ENCODE results near the gene UBTD1.
"Not testable (repeated sequence)": the region's sequence is repeated elsewhere in the genome, so short reads cannot be mapped to it uniquely, and the experiment has no call there.

UBTD1 gene

GRCh38 chr10:97517096-97517750 is 18.5 kb downstream of the UBTD1 start:
- DNase-seq = no peak

- no peak for DNase-seq
Measured at GRCh38 chr10:97517778-97518300, 19.1 kb downstream of the UBTD1 start.

- DNase-seq = peak; percentile 44
Measured at GRCh38 chr10:97518301-97519043, 19.7 kb downstream of the UBTD1 start.

GRCh38 chr10:97519342-97519741 is 20.6 kb downstream of the UBTD1 start:
- no peak for DNase-seq

GRCh38 chr10:97520520-97520919 is 21.8 kb downstream of the UBTD1 start:
- no peak for DNase-seq

GRCh38 chr10:97520978-97521761 is 22.4 kb downstream of the UBTD1 start:
- no peak for DNase-seq

- DNase-seq = no peak
Measured at GRCh38 chr10:97522071-97522470, 23.3 kb downstream of the UBTD1 start.

- no peak for DNase-seq
Measured at GRCh38 chr10:97522937-97523336, 24.2 kb downstream of the UBTD1 start.

- DNase-seq = no peak
Measured at GRCh38 chr10:97525086-97525485, 26.4 kb downstream of the UBTD1 start.

- no peak for DNase-seq
Measured at GRCh38 chr10:97525683-97526110, 27.0 kb downstream of the UBTD1 start.

GRCh38 chr10:97528876-97529275 is 30.2 kb downstream of the UBTD1 start:
- not testable (repeated sequence) for DNase-seq

- no peak for DNase-seq
Measured at GRCh38 chr10:97529685-97530465, 31.2 kb downstream of the UBTD1 start.

- DNase-seq = no peak
Measured at GRCh38 chr10:97531401-97531986, 32.8 kb downstream of the UBTD1 start.

- DNase-seq = no peak
Measured at GRCh38 chr10:97532935-97533671, 34.4 kb downstream of the UBTD1 start.

GRCh38 chr10:97533888-97534287 is 35.2 kb downstream of the UBTD1 start:
- no peak for DNase-seq

- DNase-seq = no peak
Measured at GRCh38 chr10:97534746-97535367, 36.1 kb downstream of the UBTD1 start.

- DNase-seq = no peak
Measured at GRCh38 chr10:97537186-97537869, 38.6 kb downstream of the UBTD1 start.

- DNase-seq = no peak
Measured at GRCh38 chr10:97538411-97538810, 39.7 kb downstream of the UBTD1 start.

GRCh38 chr10:97538839-97539238 is 40.1 kb downstream of the UBTD1 start:
- no peak for DNase-seq

GRCh38 chr10:97539523-97540200 is 40.9 kb downstream of the UBTD1 start:
- no peak for DNase-seq
